Colonic mucosa (tissue), 4 donors: ENCODE results near the gene ZBTB20. TPM values are rescaled to one million over a fixed set of nuclear protein-coding genes. Genes with fewer than 3 reads are reported as not detected.

Experiments
- DNase-seq: peaks from one replicate; pipeline ENCODE4 v3.0.0-alpha.2; 2020
- H3K27ac ChIP-seq: fragments of 200-600 bp; one replicate; pipeline ENCODE4 v1.8.0; 2021
- H3K27me3 ChIP-seq: fragments of 200-600 bp; one replicate; pipeline ENCODE4 v1.8.0; 2021
- H3K36me3 ChIP-seq: fragments of 200-600 bp; one replicate; pipeline ENCODE4 v1.8.0; 2021
- H3K4me1 ChIP-seq: fragments of 200-600 bp; one replicate; pipeline ENCODE4 v1.8.0; 2021; ENCODE audit warnings: mild to moderate bottlenecking
- H3K4me3 ChIP-seq: fragments of 200-600 bp; one replicate; pipeline ENCODE4 v1.8.0; 2021
- H3K9ac ChIP-seq, 2 donors: one replicate each; pipeline ENCODE4 v1.7.0; 2013; ENCODE audit warnings: control low read depth in 2 of 2, low read depth in 2 of 2, low read length in 2 of 2
- H3K9me3 ChIP-seq: fragments of 200-600 bp; one replicate; pipeline ENCODE4 v1.8.0; 2021
- intact Hi-C: fragments of 100-400 bp; cut with DNase I; formaldehyde crosslinking; loops from one replicate; pipeline ENCODE4 v1.14.1; 2022
- total RNA-seq, 2 donors: library from RNA; stranded (reverse); fragmentation: NEBNext Ultra II Directional in 1 of 2; extraction: Animal tissue kit (Norgen Biotek cat#: 25700) in 1 of 2; gene quantifications; one replicate each; pipeline ENCODE4 v1.2.1, GENCODE V29; 2021
- TF ChIP-seq, protein P1 (sequence below): fragments of 200-600 bp; IDR thresholded peaks from one replicate; pipeline ENCODE4 v1.8.0; 2022; ENCODE audit warnings: antibody characterized with exemption, mild to moderate bottlenecking
- donor health status: healthy.
- donor health status: DM: no; HTN: no; CAD: no.
- donor health status: DM: no; HTN: no; CAD: no.

ZBTB20 gene
- total RNA-seq, 2 donors from 2014 or later = 12.7 to 21.2 TPM

GRCh38 chr3:114365909-114366308, 781.2 kb downstream of the ZBTB20 start:
- no peak overlapping the region for H3K27ac ChIP-seq
- no peaks in the 10 kb centered on the region for H3K9me3 ChIP-seq
- no peak overlapping the region for H3K9ac ChIP-seq
- TF ChIP-seq, protein P1, sequence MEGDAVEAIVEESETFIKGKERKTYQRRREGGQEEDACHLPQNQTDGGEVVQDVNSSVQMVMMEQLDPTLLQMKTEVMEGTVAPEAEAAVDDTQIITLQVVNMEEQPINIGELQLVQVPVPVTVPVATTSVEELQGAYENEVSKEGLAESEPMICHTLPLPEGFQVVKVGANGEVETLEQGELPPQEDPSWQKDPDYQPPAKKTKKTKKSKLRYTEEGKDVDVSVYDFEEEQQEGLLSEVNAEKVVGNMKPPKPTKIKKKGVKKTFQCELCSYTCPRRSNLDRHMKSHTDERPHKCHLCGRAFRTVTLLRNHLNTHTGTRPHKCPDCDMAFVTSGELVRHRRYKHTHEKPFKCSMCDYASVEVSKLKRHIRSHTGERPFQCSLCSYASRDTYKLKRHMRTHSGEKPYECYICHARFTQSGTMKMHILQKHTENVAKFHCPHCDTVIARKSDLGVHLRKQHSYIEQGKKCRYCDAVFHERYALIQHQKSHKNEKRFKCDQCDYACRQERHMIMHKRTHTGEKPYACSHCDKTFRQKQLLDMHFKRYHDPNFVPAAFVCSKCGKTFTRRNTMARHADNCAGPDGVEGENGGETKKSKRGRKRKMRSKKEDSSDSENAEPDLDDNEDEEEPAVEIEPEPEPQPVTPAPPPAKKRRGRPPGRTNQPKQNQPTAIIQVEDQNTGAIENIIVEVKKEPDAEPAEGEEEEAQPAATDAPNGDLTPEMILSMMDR = no peak
- intact Hi-C loops = no loop called here
- no peaks in the 10 kb centered on the region for H3K36me3 ChIP-seq
- H3K4me3 ChIP-seq = no peak overlapping the region
- H3K27me3 ChIP-seq = no peaks in the 10 kb centered on the region
- DNase-seq = no peak
- H3K4me1 ChIP-seq = no peaks in the 10 kb centered on the region

- Histone ChIP-seq H3K9me3 (no peaks in the 10 kb centered on the region), H3K27me3 (no peaks in the 10 kb centered on the region), H3K27ac (no peak overlapping the region), H3K4me3 (no peak overlapping the region), H3K9ac (no peak overlapping the region), H3K4me1 (no peaks in the 10 kb centered on the region), H3K36me3 (no peaks in the 10 kb centered on the region)
- TF ChIP-seq, protein P1 = no peak
- intact Hi-C loops = no loop called here
- DNase-seq = no peak
These were observed 782.1 kb downstream of the ZBTB20 start for GRCh38 chr3:114364806-114365654.

DNA sequence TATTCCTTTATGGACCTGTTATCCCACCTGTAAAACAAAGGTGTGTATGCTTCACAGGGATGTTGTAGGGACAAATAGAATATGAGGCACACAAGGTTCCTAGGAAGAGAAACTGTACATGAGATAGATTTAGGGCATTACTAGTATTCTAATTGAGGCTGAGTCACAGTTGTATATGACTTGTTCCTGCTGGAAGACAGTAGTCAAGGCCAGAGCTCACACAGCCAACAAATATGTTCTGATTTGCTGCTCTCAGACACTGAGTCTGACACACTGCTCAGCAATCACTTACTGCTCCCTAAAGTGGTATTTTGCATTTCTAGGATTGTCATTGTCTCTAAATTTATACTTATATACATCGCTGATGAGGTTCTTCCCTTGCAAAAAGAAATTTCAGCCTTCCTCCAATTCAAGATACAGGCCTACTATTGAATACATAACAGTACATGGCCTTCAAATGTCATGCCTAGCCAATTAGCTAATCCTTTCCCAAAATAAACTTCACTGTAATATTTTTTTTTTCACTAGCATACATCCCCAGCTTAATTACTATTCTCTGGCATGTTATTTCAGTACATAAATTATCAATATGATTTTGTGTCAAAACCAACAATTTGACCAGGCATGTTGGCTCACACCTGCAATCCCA, 783.4 kb downstream of the ZBTB20 start:
- H3K9ac ChIP-seq = no peak overlapping the region
- no peak overlapping the region for H3K27ac ChIP-seq
- H3K36me3 ChIP-seq = no peaks in the 10 kb centered on the region
- TF ChIP-seq, protein P1 = no peak
- intact Hi-C loops = no loop called here
- H3K4me3 ChIP-seq = no peak overlapping the region
- no peaks in the 10 kb centered on the region for H3K27me3 ChIP-seq
- no peaks in the 10 kb centered on the region for H3K9me3 ChIP-seq
- DNase-seq = no peak
- H3K4me1 ChIP-seq = no peaks in the 10 kb centered on the region

DNA sequence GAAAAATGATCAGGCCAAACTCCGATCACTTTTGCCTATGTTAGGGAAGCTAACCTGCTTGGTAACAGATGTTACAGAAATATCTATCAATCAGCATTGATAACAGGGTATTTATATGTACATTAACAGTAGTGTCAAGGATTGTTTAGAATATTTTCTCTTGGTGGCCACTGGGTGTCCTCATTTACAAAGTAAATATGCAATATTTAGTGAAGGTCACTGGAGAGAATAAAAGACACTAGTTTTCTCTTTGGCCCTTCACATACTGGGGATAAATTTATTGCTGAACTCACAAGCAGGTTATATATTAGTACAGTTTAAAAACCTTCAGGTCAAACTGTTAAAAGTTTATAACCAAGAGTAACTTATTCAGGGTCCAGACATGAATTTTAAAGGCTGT, 784.3 kb downstream of the ZBTB20 start:
- TF ChIP-seq, protein P1 = peak; percentile 23
- intact Hi-C loops = no loop called here
- no peaks in the 10 kb centered on the region for H3K27me3 ChIP-seq
- no peak for DNase-seq
- H3K9ac ChIP-seq = no peak overlapping the region
- H3K36me3 ChIP-seq = no peaks in the 10 kb centered on the region
- H3K27ac ChIP-seq = no peak overlapping the region
- H3K4me1 ChIP-seq = no peaks in the 10 kb centered on the region
- no peaks in the 10 kb centered on the region for H3K9me3 ChIP-seq
- no peak overlapping the region for H3K4me3 ChIP-seq

GRCh38 chr3:114361391-114361790, 785.7 kb downstream of the ZBTB20 start:
- no peaks in the 10 kb centered on the region for H3K36me3 ChIP-seq
- no peaks in the 10 kb centered on the region for H3K4me1 ChIP-seq
- intact Hi-C loops = no loop called here
- TF ChIP-seq, protein P1 = no peak
- H3K27me3 ChIP-seq = no peaks in the 10 kb centered on the region
- H3K9me3 ChIP-seq = no peaks in the 10 kb centered on the region
- no peak overlapping the region for H3K9ac ChIP-seq
- no peak for DNase-seq
- H3K4me3 ChIP-seq = no peak overlapping the region
- H3K27ac ChIP-seq = no peak overlapping the region
